Hepatocyte (in vitro differentiated cells): ENCODE results near the gene TUBA4B. TPM values are rescaled to one million over a fixed set of nuclear protein-coding genes. Genes with fewer than 3 reads are reported as not detected.

ENCODE experiments used
- DNase-seq: peaks from one replicate; pipeline ENCODE4 v3.0.0-alpha.2; 2016; ENCODE audit warnings: low spot score
- H2AFZ ChIP-seq: fragments of 200-600 bp; sonication (generic); 2 replicates; pipeline ENCODE4 v1.6.0; 2016; ENCODE audit warnings: antibody characterized with exemption, mild to moderate bottlenecking
- H3K27ac ChIP-seq: fragments of 200-600 bp; sonication (generic); 2 replicates; pipeline ENCODE4 v1.5.1; 2016; ENCODE audit warnings: mild to moderate bottlenecking
- H3K27me3 ChIP-seq: fragments of 200-600 bp; sonication (generic); 2 replicates; pipeline ENCODE4 v1.6.1; 2016
- H3K36me3 ChIP-seq: fragments of 200-600 bp; sonication (generic); replicated peaks from 2 replicates; pipeline ENCODE4 v1.5.1; 2016; ENCODE audit warnings: low read depth; ENCODE audit not compliant: insufficient read depth
- H3K4me1 ChIP-seq: fragments of 200-600 bp; sonication (generic); 2 replicates; pipeline ENCODE4 v1.5.1; 2016; ENCODE audit warnings: mild to moderate bottlenecking, moderate library complexity; ENCODE audit not compliant: insufficient read depth
- H3K4me2 ChIP-seq: fragments of 200-600 bp; sonication (generic); 2 replicates; pipeline ENCODE4 v1.6.0; 2016
- H3K4me3 ChIP-seq: fragments of 200-600 bp; sonication (generic); 2 replicates; pipeline ENCODE4 v1.5.1; 2016; ENCODE audit warnings: mild to moderate bottlenecking
- H3K79me2 ChIP-seq: fragments of 200-600 bp; sonication (generic); 2 replicates; pipeline ENCODE4 v1.6.0; 2017; ENCODE audit warnings: mild to moderate bottlenecking
- H3K9me2 ChIP-seq: fragments of 200-600 bp; sonication (generic); replicated peaks from 2 replicates; pipeline ENCODE4 v1.6.0; 2017; ENCODE audit warnings: mild to moderate bottlenecking; ENCODE audit not compliant: insufficient read depth
- H3K9me3 ChIP-seq: fragments of 200-600 bp; sonication (generic); 2 replicates; pipeline ENCODE4 v1.5.1; 2016; ENCODE audit warnings: low read depth, mild to moderate bottlenecking
- H4K20me1 ChIP-seq: fragments of 200-600 bp; sonication (generic); 2 replicates; pipeline ENCODE4 v1.6.0; 2016; ENCODE audit warnings: mild to moderate bottlenecking; ENCODE audit not compliant: insufficient read depth, poor library complexity, severe bottlenecking
- EZH2 ChIP-seq: fragments of 200-600 bp; sonication (generic); IDR thresholded peaks from 2 replicates; pipeline ENCODE4 v1.6.1; 2016; ENCODE audit warnings: antibody characterized with exemption, mild to moderate bottlenecking, borderline replicate concordance
- EZH2phosphoT487 ChIP-seq: fragments of 200-600 bp; sonication (generic); IDR thresholded peaks from one replicate; pipeline ENCODE4 v1.6.1; 2018; ENCODE audit warnings: antibody characterized with exemption, mild to moderate bottlenecking, low read depth, moderate library complexity; ENCODE audit not compliant: unreplicated experiment, severe bottlenecking
- WGBS: methylation state at CpG from one replicate; pipeline ENCODE4 v1.1.6; 2016; ENCODE audit warnings: low lambda C conversion rate; ENCODE audit errors: missing lambda C conversion rate; 5-methylcytosine and 5-hydroxymethylcytosine counted together
- polyA plus RNA-seq: library from polyadenylated mRNA; unstranded; fragments of >200 nt; fragmentation: Nextera tagmentation; extraction: Ambion mirVana; gene quantifications from 2 replicates; pipeline ENCODE4 v1.2.1, GENCODE V29; 2016
- total RNA-seq: library from RNA; depleted of rRNA; stranded (reverse); fragments of >200 nt; gene quantifications from 2 replicates; pipeline ENCODE4 v1.2.3, GENCODE V29; 2014
- TF ChIP-seq, protein P1 (sequence below): fragments of 200-600 bp; sonication (generic); IDR thresholded peaks from 2 replicates; pipeline ENCODE4 v1.5.1; 2016; ENCODE audit warnings: antibody characterized with exemption, mild to moderate bottlenecking; ENCODE audit not compliant: poor library complexity

The TUBA4B gene
- total and polyA plus RNA-seq, 2 experiments from 2014 or later = 0.13 TPM; not detected in 1

- no peak overlapping the region for H2AFZ ChIP-seq
- 86% methylated on average over 14 of the region's 14 CpGs for WGBS
- no peak for DNase-seq
- H4K20me1 ChIP-seq = no peaks in the 10 kb centered on the region
- H3K27me3 ChIP-seq = peaks cover 27% of the 10 kb centered on the region
- TF ChIP-seq EZH2phosphoT487 (no peak), EZH2 (no peak)
- TF ChIP-seq, protein P1, sequence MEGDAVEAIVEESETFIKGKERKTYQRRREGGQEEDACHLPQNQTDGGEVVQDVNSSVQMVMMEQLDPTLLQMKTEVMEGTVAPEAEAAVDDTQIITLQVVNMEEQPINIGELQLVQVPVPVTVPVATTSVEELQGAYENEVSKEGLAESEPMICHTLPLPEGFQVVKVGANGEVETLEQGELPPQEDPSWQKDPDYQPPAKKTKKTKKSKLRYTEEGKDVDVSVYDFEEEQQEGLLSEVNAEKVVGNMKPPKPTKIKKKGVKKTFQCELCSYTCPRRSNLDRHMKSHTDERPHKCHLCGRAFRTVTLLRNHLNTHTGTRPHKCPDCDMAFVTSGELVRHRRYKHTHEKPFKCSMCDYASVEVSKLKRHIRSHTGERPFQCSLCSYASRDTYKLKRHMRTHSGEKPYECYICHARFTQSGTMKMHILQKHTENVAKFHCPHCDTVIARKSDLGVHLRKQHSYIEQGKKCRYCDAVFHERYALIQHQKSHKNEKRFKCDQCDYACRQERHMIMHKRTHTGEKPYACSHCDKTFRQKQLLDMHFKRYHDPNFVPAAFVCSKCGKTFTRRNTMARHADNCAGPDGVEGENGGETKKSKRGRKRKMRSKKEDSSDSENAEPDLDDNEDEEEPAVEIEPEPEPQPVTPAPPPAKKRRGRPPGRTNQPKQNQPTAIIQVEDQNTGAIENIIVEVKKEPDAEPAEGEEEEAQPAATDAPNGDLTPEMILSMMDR = no peak
- no peaks in the 10 kb centered on the region for H3K36me3 ChIP-seq
- no peak overlapping the region for H3K27ac ChIP-seq
- H3K9me2 ChIP-seq = no peaks in the 10 kb centered on the region
- no peaks in the 10 kb centered on the region for H3K4me1 ChIP-seq
- no peaks in the 10 kb centered on the region for H3K9me3 ChIP-seq
- H3K4me3 ChIP-seq = no peak overlapping the region
- no peaks in the 10 kb centered on the region for H3K79me2 ChIP-seq
- no peak overlapping the region for H3K4me2 ChIP-seq
Observed at GRCh38 chr2:219297766-219298456, 44.9 kb downstream of the TUBA4B start.

GRCh38 chr2:219298759-219299371 lies 45.8 kb downstream of the TUBA4B start:
- peak overlapping the region; percentile 49 for H3K4me2 ChIP-seq
- no peak overlapping the region for H2AFZ ChIP-seq
- H3K9me3 ChIP-seq = no peaks in the 10 kb centered on the region
- no peaks in the 10 kb centered on the region for H3K4me1 ChIP-seq
- no peak overlapping the region for H3K4me3 ChIP-seq
- H4K20me1 ChIP-seq = no peaks in the 10 kb centered on the region
- no peaks in the 10 kb centered on the region for H3K9me2 ChIP-seq
- DNase-seq = peak; percentile 85
- 27% methylated on average over 15 of the region's 15 CpGs for WGBS
- peaks cover 37% of the 10 kb centered on the region for H3K27me3 ChIP-seq
- TF ChIP-seq, protein P1 = peak; percentile 92
- TF ChIP-seq EZH2phosphoT487 = no peak
- no peak overlapping the region for H3K27ac ChIP-seq
- H3K79me2 ChIP-seq = no peaks in the 10 kb centered on the region
- no peaks in the 10 kb centered on the region for H3K36me3 ChIP-seq

DNA sequence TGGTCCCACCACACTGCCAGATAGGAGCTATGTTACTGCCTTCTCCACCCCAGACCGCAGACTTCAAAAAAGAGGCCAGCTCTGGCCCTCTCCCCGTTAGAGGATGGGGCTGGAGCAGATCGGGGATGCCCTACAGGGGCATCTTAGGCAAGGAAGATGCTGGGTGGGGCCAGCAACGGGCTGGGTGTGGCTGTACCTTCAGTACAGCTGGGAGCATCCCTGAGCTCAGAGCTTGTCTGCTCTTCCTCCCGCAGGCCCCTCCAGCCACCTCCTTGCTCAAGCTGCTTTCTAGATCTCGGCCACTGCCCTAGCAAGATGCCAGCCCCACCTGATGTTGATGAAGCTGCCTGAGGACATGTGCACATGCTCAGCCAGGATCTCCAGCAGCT lies 46.3 kb downstream of the TUBA4B start:
- Histone ChIP-seq H3K36me3 (no peaks in the 10 kb centered on the region), H3K79me2 (no peaks in the 10 kb centered on the region), H3K4me1 (no peaks in the 10 kb centered on the region), H3K27me3 (peaks cover 41% of the 10 kb centered on the region), H3K9me3 (no peaks in the 10 kb centered on the region), H4K20me1 (no peaks in the 10 kb centered on the region), H3K4me2 (no peak overlapping the region), H3K27ac (no peak overlapping the region), H3K4me3 (no peak overlapping the region), H2AFZ (no peak overlapping the region), H3K9me2 (no peaks in the 10 kb centered on the region)
- TF ChIP-seq EZH2 (no peak), EZH2phosphoT487 (no peak)
- TF ChIP-seq, protein P1 = no peak
- DNase-seq = no peak
- WGBS = 82% methylated on average over 6 of the region's 6 CpGs
